Liver (tissue), 3 donors: ENCODE results near the gene LTBP4.

Experiments
- FOXA1 ChIP-seq: IDR thresholded peaks from 2 replicates; pipeline ENCODE4 v1.6.1; 2016; ENCODE audit warnings: antibody characterized with exemption
- RAD21 ChIP-seq, 2 donors: IDR thresholded peaks; 2 replicates each; pipeline ENCODE4 v1.6.1; 2016; ENCODE audit warnings: antibody characterized with exemption in 2 of 2, mild to moderate bottlenecking in 2 of 2
- REST ChIP-seq: IDR thresholded peaks from 2 replicates; pipeline ENCODE4 v1.6.1; 2016; ENCODE audit warnings: antibody characterized with exemption, mild to moderate bottlenecking
- TAF1 ChIP-seq: conservative IDR thresholded peaks from 2 replicates; pipeline ENCODE4 v1.6.1; 2016; ENCODE audit warnings: antibody characterized with exemption, mild to moderate bottlenecking
- TF ChIP-seq, protein P1 (sequence below): fragments of 150-350 bp; IDR thresholded peaks from 2 replicates; pipeline ENCODE4 v1.5.1; 2017; ENCODE audit warnings: improper control_type of control experiment, low read depth, low read length; ENCODE audit not compliant: missing input control
- donor health status: healthy.
- donor health status: healthy.

GRCh38 chr19:40589591-40590429 lies 11.4 kb upstream of the LTBP4 start:
- TF ChIP-seq, protein P1, sequence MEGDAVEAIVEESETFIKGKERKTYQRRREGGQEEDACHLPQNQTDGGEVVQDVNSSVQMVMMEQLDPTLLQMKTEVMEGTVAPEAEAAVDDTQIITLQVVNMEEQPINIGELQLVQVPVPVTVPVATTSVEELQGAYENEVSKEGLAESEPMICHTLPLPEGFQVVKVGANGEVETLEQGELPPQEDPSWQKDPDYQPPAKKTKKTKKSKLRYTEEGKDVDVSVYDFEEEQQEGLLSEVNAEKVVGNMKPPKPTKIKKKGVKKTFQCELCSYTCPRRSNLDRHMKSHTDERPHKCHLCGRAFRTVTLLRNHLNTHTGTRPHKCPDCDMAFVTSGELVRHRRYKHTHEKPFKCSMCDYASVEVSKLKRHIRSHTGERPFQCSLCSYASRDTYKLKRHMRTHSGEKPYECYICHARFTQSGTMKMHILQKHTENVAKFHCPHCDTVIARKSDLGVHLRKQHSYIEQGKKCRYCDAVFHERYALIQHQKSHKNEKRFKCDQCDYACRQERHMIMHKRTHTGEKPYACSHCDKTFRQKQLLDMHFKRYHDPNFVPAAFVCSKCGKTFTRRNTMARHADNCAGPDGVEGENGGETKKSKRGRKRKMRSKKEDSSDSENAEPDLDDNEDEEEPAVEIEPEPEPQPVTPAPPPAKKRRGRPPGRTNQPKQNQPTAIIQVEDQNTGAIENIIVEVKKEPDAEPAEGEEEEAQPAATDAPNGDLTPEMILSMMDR: no peak
- TF ChIP-seq FOXA1: no peak
- no peak for TF ChIP-seq TAF1
- TF ChIP-seq REST: no peak
- TF ChIP-seq RAD21 (IDR thresholded peaks at IDR 0.05): no peak
